ENCODE results near the gene MTPN.

Gene MTPN

GRCh38 chr7:135905858-135906257, 71.3 kb downstream of the MTPN start:
- TF ChIP-seq CTCF (IDR thresholded peaks at IDR 0.05), result no peak
- DNase-seq, result no peak
- H3K4me1 ChIP-seq, result no peaks in the 10 kb centered on the region
- no peak overlapping the region for H3K4me3 ChIP-seq
- intact Hi-C loops (cut with DNase I; ENCODE audit: low total_unique reads), result no loop called here
- no peaks in the 10 kb centered on the region for H3K36me3 ChIP-seq
- H3K9me3 ChIP-seq, result no peaks in the 10 kb centered on the region
- H3K27ac ChIP-seq, result no peak overlapping the region
- H3K27me3 ChIP-seq, result no peaks in the 10 kb centered on the region

- Histone ChIP-seq H3K9me3 (no peaks in the 10 kb centered on the region), H3K36me3 (no peaks in the 10 kb centered on the region), H3K4me3 (no peak overlapping the region), H3K27me3 (no peaks in the 10 kb centered on the region), H3K4me1 (no peaks in the 10 kb centered on the region), H3K27ac (no peak overlapping the region)
- no peak for DNase-seq
- intact Hi-C loops (cut with DNase I; ENCODE audit: low total_unique reads), result no loop called here
- TF ChIP-seq CTCF (IDR thresholded peaks at IDR 0.05), result no peak
Observed at GRCh38 chr7:135905355-135905754, 71.8 kb downstream of the MTPN start.

GRCh38 chr7:135904282-135904681, 72.9 kb downstream of the MTPN start:
- TF ChIP-seq CTCF (IDR thresholded peaks at IDR 0.05), result no peak
- no peaks in the 10 kb centered on the region for H3K9me3 ChIP-seq
- intact Hi-C loops (cut with DNase I; ENCODE audit: low total_unique reads), result no loop called here

GRCh38 chr7:135901585-135902540, 75.3 kb downstream of the MTPN start:
- H3K4me3 ChIP-seq, result no peak overlapping the region
- H3K9me3 ChIP-seq, result no peaks in the 10 kb centered on the region
- TF ChIP-seq CTCF (IDR thresholded peaks at IDR 0.05), result no peak
- no peaks in the 10 kb centered on the region for H3K36me3 ChIP-seq
- intact Hi-C loops (cut with DNase I; ENCODE audit: low total_unique reads), result no loop called here
- H3K27ac ChIP-seq, result no peak overlapping the region
- no peak for DNase-seq
- H3K27me3 ChIP-seq, result no peaks in the 10 kb centered on the region
- no peaks in the 10 kb centered on the region for H3K4me1 ChIP-seq

More at GRCh38 chr7:135904282-135904681, 72.9 kb downstream of the MTPN start:
- Histone ChIP-seq H3K36me3 (no peaks in the 10 kb centered on the region), H3K27me3 (no peaks in the 10 kb centered on the region), H3K4me3 (no peak overlapping the region), H3K4me1 (no peaks in the 10 kb centered on the region), H3K27ac (no peak overlapping the region)
- no peak for DNase-seq

- Histone ChIP-seq H3K4me1 (no peaks in the 10 kb centered on the region), H3K9me3 (no peaks in the 10 kb centered on the region), H3K27ac (no peak overlapping the region), H3K27me3 (no peaks in the 10 kb centered on the region), H3K4me3 (no peak overlapping the region), H3K36me3 (no peaks in the 10 kb centered on the region)
- TF ChIP-seq CTCF (IDR thresholded peaks at IDR 0.05), result no peak
- intact Hi-C loops (cut with DNase I; ENCODE audit: low total_unique reads), result no loop called here
- no peak for DNase-seq
Observed at GRCh38 chr7:135900065-135900546, 77.1 kb downstream of the MTPN start.
